ENCODE results near the gene MRPL46.

GRCh38 chr15:88453651-88454050 is 13.5 kb downstream of the MRPL46 start:
- TF ChIP-seq CTCF (conservative IDR thresholded peaks at IDR 0.05; ENCODE audit: low read length): no peak
- no peak for TF ChIP-seq EZH2phosphoT487 (IDR thresholded peaks at IDR 0.05; ENCODE audit: borderline replicate concordance)

Measured in Loucy (cell line).